ENCODE measurements around the gene LAMP1.
"Not testable (repeated sequence)": the region's sequence is repeated elsewhere in the genome, so short reads cannot be mapped to it uniquely, and the experiment has no call there.

The LAMP1 gene

GRCh38 chr13:113328851-113329250 lies 31.8 kb downstream of the LAMP1 start:
- no peak for DNase-seq

- no peak for DNase-seq
Measured at GRCh38 chr13:113329656-113330312, 32.7 kb downstream of the LAMP1 start.

GRCh38 chr13:113332615-113333014 lies 35.6 kb downstream of the LAMP1 start:
- no peak for DNase-seq

- no peak for DNase-seq
Measured at GRCh38 chr13:113333076-113333475, 36.0 kb downstream of the LAMP1 start.

- no peak for DNase-seq
Measured at GRCh38 chr13:113337556-113337955, 40.5 kb downstream of the LAMP1 start.

- no peak for DNase-seq
Measured at GRCh38 chr13:113337976-113338375, 40.9 kb downstream of the LAMP1 start.

GRCh38 chr13:113338451-113338850 lies 41.4 kb downstream of the LAMP1 start:
- DNase-seq = no peak

- no peak for DNase-seq
Measured at GRCh38 chr13:113342820-113343691, 46.0 kb downstream of the LAMP1 start.

GRCh38 chr13:113343692-113343968 lies 46.6 kb downstream of the LAMP1 start:
- DNase-seq = no peak

- DNase-seq = no peak
Measured at GRCh38 chr13:113345486-113345885, 48.4 kb downstream of the LAMP1 start.

GRCh38 chr13:113347736-113348225 lies 50.7 kb downstream of the LAMP1 start:
- not testable (repeated sequence) for DNase-seq

GRCh38 chr13:113348591-113348990 lies 51.6 kb downstream of the LAMP1 start:
- DNase-seq = no peak

GRCh38 chr13:113349050-113349449 lies 52.0 kb downstream of the LAMP1 start:
- DNase-seq = no peak

GRCh38 chr13:113349491-113349890 lies 52.5 kb downstream of the LAMP1 start:
- DNase-seq = no peak

- no peak for DNase-seq
Measured at GRCh38 chr13:113350065-113350937, 53.3 kb downstream of the LAMP1 start.

- DNase-seq = no peak
Measured at GRCh38 chr13:113350938-113351335, 53.9 kb downstream of the LAMP1 start.

GRCh38 chr13:113351514-113352026 lies 54.5 kb downstream of the LAMP1 start:
- DNase-seq = no peak

- no peak for DNase-seq
Measured at GRCh38 chr13:113353254-113353653, 56.2 kb downstream of the LAMP1 start.

GRCh38 chr13:113354831-113355610 lies 58.0 kb downstream of the LAMP1 start:
- no peak for DNase-seq

- no peak for DNase-seq
Measured at GRCh38 chr13:113355621-113356020, 58.6 kb downstream of the LAMP1 start.

- DNase-seq = no peak
Measured at GRCh38 chr13:113356596-113356995, 59.6 kb downstream of the LAMP1 start.

GRCh38 chr13:113357529-113357928 lies 60.5 kb downstream of the LAMP1 start:
- no peak for DNase-seq
